Left renal cortex interstitium (tissue), 4 donors: Measurements from ENCODE around the gene ADAMTS9. TPM values are rescaled to one million over a fixed set of nuclear protein-coding genes. Genes with fewer than 3 reads are reported as not detected.

Experiments used
- DNase-seq, 4 donors: peaks; one replicate each; pipeline ENCODE4 v3.0.0-alpha.2; 2013; ENCODE audit warnings: low read depth in 4 of 4, low spot score in 2 of 4, missing footprints in 1 of 4
- polyA plus RNA-seq, 4 donors: library from polyadenylated mRNA; unstranded; fragments of 120-200 nt; gene quantifications; one replicate each; pipeline ENCODE4 v1.2.1, GENCODE V29; 2013; ENCODE audit not compliant: insufficient read length in 4 of 4

Gene ADAMTS9, protein sequence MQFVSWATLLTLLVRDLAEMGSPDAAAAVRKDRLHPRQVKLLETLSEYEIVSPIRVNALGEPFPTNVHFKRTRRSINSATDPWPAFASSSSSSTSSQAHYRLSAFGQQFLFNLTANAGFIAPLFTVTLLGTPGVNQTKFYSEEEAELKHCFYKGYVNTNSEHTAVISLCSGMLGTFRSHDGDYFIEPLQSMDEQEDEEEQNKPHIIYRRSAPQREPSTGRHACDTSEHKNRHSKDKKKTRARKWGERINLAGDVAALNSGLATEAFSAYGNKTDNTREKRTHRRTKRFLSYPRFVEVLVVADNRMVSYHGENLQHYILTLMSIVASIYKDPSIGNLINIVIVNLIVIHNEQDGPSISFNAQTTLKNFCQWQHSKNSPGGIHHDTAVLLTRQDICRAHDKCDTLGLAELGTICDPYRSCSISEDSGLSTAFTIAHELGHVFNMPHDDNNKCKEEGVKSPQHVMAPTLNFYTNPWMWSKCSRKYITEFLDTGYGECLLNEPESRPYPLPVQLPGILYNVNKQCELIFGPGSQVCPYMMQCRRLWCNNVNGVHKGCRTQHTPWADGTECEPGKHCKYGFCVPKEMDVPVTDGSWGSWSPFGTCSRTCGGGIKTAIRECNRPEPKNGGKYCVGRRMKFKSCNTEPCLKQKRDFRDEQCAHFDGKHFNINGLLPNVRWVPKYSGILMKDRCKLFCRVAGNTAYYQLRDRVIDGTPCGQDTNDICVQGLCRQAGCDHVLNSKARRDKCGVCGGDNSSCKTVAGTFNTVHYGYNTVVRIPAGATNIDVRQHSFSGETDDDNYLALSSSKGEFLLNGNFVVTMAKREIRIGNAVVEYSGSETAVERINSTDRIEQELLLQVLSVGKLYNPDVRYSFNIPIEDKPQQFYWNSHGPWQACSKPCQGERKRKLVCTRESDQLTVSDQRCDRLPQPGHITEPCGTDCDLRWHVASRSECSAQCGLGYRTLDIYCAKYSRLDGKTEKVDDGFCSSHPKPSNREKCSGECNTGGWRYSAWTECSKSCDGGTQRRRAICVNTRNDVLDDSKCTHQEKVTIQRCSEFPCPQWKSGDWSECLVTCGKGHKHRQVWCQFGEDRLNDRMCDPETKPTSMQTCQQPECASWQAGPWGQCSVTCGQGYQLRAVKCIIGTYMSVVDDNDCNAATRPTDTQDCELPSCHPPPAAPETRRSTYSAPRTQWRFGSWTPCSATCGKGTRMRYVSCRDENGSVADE (N-terminal part only)
- polyA plus RNA-seq = 100 to 1,000 TPM; 111 to 178 (median 132) TPM

DNA sequence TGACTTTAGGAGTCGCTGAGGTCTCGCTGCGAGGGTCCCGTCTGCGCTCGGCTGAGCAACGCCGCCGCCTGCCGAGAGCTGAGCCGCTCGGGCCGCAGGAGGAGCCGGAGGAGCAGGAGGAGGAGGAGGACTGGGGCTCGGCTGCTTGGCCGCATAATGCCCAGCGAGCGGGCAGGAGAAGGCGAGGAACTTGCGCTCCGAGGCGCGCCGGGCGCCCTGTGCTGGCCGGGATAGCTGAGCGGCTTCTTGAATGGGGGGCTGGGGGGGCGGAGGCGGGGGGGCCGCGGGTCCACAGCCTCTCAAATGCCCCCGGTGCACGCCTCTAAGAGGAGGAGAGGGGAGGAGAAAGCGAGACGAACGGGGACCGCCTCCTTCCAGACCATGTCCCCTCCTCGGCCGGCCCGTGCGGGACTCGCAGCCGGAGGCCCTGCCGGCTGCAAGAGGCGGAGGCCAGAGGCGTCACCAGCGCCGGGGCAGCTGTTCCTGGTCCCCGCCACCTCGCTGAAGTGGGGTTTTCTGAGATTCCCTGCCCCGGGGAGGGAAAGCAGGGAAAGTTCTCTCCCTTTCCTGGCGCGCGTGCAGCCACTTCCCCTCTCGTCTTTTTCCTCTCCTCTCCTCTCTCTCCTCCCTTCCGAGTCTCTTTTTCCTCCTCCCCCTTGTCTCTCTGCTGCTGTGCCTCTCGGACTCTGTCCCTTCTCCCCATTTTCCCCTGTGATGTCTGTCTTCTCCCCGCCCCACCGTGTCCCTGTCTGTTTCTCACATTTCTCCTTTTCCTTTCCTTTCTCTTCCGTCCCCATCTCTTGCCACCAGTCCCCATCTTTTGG is at the start of gene ADAMTS9:
Gene ADAMTS9 (minus strand): TSS at position 220 of the 824 bp plus-strand sequence. CDS start 343 bp downstream, outside the sequence.
- DNase-seq = peak in 3 of 4 donors; percentile 66 to 83 (median 78)

- no peak for DNase-seq
These were observed 44.8 kb upstream of the ADAMTS9 start for GRCh38 chr3:64732576-64732975.

DNA sequence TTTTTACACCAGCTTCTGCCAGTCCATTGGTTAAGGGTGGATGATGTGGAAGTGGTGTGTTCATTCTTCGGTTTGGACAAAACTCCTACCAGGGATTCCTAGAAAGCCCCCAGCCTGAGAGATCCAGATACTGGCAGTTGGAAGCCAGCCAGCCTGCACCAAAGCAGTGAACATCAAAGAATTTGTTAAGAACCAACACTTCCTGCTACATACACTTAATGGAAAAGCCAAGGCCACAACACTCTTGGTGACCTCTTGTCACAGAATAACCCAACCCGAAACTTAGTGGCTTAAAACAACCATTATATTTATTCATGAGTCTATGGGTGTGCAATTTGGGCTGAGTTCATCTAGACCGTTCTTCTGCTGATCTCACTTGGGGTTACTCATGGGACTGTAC is 42.9 kb upstream of the ADAMTS9 start:
- DNase-seq = no peak

DNA sequence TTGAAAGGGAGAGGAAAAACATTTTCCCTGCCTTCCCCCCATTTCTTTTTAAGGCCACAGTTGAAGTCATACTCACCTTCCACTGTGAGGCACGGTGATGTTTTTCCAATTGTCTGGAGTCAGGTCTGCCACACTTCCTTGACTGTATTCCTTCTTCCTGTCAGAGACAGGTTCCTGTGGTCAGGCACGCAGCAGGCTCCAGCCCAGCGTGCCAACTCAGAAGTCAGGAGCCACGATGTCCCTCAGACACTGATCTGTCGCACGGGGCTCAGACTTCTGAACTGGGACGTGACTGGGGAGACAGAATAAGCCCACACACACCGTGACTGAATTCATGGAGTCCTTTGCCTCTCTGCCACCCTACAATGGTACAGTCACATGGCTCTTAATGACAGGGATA is 41.2 kb upstream of the ADAMTS9 start:
- no peak for DNase-seq

DNA sequence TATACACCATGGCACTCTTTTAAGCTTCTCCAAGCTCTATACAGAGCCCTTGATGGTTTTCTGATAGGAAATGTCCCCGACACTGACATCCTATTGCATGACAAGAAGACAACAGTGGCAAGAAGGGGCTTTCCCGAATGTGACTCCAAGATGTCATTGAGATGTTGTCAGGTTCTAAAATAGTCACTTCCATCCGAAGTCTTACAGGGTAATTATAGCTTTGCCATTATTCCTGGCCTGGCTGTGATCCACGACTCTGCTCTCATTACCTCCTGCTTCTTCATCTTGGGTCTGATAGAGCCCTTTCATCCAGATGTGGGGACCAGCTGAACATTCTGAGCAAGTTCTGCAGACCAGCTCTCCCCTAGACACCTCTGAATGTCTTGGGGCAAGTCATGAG is 40.6 kb upstream of the ADAMTS9 start:
- DNase-seq = no peak

DNA sequence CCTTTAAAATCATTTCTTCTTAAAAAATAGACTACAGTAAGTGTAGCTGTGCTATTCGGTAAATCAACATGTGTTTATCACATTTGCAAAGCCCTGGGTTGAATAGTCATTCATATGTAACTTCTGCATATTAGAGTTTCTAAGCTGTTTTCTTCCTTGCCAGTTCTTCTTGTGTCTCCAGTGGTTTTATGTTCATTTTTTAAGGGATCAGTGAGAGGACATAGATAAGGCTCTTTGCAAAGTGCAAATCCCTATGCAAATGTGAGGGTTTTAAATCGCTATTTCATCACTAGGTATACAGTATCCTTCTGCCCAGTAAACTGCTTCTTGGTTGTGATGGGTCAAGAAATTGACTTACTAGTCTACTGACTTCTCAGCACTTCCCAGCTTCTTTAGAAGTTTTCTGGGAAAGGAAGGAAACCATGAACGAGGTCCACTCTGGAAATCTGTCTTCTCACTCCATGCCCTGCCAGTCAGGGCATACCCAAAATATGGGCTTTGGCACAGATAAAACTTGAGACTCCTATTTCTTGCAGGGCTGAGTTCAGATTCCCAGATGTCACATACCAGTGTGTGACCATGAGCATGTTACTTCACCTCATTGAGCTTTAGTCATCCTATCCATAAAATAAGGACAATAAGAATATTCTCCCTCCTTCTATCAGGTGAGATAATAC is 38.8 kb upstream of the ADAMTS9 start:
- no peak for DNase-seq

- DNase-seq = no peak
These were observed 31.2 kb upstream of the ADAMTS9 start for GRCh38 chr3:64718976-64719375.

GRCh38 chr3:64717872-64718613 is 30.2 kb upstream of the ADAMTS9 start:
- DNase-seq = no peak

- no peak for DNase-seq
These were observed 29.6 kb upstream of the ADAMTS9 start for GRCh38 chr3:64717411-64717810.

DNA sequence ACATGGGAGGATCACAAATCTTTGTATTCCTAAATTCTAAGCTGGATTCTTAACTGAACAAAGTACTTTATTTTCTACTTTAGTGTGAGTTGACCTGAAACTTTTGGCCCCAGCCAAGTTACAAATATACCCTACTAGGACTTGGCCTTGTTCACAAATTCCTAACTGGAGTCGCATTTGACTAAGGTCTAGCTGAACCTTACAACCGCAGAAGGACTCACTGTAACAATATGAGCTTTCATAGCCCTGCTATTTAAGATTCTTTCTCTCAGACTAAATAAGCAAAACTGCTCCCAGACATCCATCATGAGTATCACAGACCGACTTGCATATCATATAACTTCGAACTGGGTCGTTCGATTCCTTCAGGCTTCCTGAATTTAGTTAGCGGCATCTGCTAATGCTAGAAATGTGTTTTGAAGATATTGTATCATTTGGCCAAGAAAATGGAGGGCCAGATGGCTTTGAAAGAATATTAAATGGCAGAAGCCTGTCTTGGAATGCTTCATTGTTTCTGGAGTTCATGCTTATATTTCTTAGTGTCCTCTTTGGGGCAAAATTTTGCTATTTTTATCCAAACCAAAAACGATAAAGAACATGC is 28.4 kb upstream of the ADAMTS9 start:
- DNase-seq = no peak

DNA sequence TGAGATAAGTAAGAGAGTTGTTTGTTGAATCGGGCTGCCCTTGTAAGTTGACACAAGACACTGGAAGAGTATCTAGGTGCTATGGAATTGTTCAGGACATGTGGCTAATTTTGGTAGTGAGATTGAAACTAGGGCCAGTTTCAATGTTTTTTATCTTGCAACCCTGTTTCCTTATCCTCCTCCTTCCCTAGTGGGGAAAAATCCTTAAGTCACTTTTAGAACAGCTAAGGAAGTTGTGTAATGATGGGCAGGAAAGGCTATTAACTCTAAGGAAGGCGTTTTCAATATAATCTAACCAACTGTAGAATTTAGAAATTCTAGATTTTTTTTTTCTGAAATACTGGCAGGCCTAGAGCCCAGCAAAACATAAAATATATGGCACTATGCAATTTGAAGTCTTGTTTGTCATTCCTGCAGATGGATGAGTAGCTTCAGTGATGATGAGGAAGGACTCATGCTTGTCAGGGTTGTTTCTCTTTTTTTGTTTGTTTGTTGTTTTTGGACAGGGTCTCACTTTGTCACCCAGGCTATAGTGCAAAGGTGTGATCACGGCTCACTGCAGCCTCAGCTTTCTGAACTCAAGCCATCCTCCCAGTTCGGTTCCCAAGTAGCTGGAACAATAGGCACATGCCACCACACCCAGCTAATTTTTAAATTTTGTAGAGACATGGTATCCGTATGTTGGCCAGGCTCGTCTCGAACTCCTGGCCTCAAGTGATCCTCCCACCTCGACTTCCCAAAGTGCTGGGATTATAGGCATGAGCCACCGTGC is 27.6 kb upstream of the ADAMTS9 start:
- no peak for DNase-seq

DNA sequence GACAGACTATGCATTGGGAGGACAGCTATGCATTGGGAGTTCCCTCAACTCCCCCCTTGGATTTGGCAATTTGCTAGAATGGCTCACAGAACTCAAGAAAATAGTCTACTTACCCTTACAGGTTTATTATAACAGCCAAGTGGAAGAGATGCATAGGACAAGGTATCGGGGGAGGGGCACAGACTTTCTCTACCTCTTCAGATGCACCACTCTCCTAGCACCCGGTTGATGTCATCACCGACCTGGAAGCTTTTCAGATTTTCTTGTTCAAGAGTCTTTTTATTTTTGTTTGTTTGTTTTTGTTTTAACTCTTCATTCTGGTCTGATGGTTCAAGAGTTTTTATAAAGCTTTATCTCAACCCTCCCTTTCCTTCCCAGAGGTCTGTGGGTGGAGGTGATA is 20.7 kb upstream of the ADAMTS9 start:
- DNase-seq = no peak

- no peak for DNase-seq
These were observed 18.1 kb upstream of the ADAMTS9 start for GRCh38 chr3:64705946-64706345.

- no peak for DNase-seq
These were observed 9.1 kb upstream of the ADAMTS9 start for GRCh38 chr3:64696896-64697295.

- no peak for DNase-seq
These were observed 6.3 kb upstream of the ADAMTS9 start for GRCh38 chr3:64694114-64694513.

- peak in 1 of 4 donors; percentile 20 for DNase-seq
These were observed 5.2 kb upstream of the ADAMTS9 start for GRCh38 chr3:64693031-64693430.

DNA sequence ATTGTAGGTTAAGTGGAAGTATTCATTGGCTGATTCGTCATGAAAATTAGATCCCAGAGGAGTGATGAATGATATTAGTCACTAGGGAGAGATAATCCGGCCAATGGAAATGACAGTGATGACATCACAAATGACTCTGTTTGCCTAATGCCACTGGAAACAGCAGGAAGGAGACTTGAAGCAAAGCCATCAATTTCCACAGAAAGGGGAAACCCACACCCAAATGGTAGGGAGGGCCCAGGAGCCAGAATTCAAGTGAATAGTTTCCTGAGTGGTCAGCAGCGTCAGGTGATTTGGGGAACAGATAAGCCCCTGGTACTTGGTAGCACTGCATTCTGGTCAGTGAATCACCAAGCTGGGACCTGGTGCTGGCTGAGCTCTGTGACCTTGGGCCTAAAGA is 3.3 kb upstream of the ADAMTS9 start:
- DNase-seq = no peak
